NCI-H748 treated with DMSO at 0.1 percent for 48 hours (cell line): ENCODE data around the gene AHDC1.
"Not testable (repeated sequence)": the region's sequence is repeated elsewhere in the genome, so short reads cannot be mapped to it uniquely, and the experiment has no call there.

Source experiments
- DNase-seq: peaks from one replicate; lab custom pipeline; 2025; lab: John Stamatoyannopoulos, UW

Gene AHDC1

DNA sequence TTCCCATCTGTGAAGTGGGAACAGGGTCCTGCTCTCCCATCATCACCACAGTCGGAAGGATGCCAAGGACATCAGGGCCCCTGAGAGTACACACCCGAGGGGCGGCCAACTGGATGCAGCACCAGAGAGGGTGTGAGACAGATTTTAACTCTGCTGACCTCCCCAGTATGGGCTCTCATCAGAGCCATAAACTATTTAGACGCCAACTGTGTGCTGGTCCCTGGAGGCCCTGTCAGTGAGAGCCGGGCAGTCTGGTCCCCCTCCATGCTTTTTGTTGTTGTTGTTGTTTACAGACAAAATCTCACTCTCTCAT is 29.3 kb upstream of the AHDC1 start:
- DNase-seq: no peak

DNA sequence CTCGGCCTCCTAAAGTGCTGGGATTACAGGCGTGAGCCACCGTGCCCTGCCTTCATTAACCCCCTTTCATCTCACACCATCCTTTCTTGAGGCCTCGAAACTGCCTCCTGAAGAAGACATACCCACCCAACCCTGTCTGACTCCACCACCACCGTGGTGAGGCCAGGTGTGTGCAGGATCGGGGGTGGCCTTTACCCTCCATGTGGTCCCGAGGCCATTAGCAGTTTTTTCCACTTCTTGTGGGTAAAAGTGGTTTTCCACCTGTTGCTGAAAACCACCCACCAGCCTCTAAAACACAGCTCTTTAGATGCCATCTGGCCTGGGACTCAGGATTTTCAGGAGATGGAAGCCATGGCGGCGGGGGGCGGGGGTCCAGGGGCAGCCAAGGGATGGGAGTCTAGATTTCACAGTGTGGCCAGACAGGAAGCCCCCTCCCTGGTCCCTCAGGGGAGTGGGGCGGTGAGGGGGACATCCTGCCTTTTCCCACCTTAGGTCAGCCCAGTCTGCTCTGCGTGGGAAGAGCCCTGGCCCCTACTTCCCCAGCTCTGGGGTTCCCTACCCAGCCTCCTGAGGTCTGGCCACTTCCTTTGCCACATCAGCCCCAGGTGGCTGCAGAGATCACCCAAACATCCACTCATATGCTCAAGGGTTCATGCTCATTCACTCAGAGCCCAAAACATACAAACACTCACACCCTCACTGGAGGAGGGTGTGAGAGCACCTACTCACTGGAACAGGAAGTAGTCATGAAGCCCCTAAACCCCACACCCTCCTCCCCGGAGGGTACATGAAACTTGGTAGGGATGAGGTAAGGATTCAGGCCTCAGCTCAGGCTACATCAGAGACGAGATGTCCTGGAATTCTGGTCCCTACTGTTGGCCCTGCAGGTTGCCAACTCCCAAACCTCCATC is 28.7 kb upstream of the AHDC1 start:
- DNase-seq: no peak

DNA sequence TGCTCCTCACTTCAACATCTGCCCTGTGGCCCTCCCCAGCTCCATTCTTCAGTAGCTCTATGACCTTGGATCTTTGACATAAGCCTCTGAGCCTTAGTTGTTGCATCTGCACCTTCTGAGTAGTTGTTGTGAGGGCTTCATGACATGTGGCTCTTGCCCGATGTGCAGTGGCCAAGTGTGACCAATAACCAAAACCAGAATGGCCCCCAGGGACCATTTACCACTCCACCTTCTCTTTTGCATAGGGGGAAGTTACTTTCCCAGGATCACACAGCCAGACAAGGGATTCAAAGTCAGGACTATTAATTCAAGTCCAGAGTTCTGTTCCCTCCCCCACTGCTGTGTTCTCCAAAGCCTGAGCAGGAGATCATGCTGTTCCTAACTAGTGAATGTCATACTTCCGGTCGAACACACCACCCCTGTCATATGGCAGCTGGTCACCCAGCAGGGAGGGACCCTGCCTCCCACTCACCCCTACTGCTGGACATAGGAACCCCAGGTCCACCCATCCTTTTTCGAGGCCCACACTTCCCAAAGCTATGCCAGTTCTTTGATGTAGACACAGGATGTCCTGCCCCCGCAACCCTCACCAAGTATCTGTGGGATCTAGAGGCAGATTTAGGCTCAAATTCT is 27.0 kb upstream of the AHDC1 start:
- no peak for DNase-seq

DNA sequence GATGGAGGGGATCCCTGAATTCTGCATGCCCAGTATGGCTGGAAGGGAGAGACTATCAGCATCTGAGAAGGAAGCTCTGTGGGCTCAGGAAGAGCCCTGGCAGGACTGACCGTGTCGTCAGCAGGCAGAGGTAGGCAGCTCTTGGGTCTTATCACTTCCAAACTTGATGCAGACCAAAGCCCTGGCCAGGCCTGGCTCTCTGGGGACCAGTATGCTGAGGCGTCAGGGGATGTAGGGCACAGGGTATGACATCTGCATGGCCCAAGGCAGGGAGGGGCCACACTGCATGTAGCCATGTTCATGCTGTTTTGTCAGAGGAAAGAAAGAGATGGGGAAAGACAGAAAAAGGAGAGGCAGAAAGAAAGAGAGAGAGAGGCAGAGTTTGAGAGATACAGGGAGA is 24.8 kb upstream of the AHDC1 start:
- no peak for DNase-seq

DNA sequence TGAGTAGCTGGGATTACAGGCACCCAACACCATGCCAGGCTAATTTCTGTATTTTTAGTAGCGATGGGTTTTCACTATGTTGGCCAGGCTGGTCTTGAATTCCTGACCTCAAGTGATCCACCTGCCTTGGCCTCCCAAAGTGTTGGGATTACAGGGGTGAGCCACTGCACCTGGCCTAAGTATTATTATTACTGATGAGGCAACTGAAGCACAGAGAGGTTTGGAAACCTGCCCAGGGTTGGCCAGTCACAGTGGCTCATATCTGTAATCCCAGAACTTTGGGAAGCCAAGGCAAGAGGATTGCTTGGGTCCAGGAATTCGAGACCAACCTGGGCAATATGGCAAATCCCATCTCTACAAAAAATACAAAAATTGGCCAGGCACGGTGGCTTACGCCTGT is 23.8 kb upstream of the AHDC1 start:
- DNase-seq: not testable (repeated sequence)

DNA sequence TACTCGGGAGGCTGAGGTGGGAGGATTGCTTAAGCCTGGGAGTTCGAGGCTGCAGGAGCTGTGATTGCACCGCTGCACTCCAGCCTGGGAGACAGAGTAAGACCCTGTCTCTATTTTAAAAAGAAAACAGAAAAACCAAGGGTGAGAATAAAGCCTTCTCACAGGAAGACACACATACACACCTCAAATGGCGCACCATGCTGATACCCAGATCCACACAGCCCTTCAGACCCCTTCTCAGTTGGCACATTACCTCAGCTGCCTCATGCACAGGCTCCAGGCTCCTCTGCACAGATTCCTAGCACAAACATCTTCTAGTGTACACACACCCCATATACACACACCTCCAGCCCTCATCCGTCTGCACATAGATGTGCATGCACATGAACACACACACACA is 23.1 kb upstream of the AHDC1 start:
- DNase-seq: no peak

DNA sequence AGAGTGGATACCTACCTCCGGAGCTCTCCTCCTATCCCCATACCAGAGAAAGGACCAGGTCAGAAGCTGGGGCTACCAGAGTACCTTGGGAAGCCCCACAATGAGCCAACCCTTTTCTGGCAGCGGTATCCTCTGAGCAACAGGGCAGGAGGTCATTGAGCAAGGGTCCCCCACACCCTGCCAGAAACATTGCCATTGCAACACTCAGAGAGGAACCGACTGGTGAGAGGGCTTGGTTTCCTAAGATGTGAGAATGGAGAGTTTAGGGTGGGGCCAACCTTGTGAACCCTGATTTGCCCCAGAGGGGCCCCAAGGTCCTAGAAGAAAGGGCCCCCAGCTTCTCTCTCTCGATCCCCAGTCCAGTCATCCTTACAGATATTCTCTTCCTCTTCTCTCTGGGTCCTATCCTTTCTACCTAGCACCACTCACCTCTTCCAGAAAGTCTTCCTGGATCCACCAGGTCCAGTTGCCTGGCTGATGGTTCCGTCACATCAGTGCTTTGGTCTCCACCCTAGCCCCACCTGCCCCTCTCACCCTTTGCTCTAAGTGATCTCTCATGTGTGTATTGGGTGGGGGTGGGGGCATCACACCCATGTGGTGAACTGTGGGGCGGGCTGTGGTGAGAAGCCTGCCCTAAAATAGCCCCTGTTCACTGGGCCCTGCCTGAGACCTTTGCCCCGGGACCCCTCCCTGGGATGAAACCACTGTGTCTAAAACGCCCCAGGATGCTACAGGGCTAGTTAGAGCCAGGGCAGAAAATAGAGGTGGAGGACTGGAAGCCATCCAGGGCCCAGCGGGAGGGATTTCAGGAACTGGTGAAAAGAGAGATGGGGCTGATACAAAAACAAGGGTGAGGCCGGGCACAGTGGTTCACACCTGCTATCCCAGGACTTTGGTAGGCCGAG is 22.3 kb upstream of the AHDC1 start:
- DNase-seq: no peak

DNA sequence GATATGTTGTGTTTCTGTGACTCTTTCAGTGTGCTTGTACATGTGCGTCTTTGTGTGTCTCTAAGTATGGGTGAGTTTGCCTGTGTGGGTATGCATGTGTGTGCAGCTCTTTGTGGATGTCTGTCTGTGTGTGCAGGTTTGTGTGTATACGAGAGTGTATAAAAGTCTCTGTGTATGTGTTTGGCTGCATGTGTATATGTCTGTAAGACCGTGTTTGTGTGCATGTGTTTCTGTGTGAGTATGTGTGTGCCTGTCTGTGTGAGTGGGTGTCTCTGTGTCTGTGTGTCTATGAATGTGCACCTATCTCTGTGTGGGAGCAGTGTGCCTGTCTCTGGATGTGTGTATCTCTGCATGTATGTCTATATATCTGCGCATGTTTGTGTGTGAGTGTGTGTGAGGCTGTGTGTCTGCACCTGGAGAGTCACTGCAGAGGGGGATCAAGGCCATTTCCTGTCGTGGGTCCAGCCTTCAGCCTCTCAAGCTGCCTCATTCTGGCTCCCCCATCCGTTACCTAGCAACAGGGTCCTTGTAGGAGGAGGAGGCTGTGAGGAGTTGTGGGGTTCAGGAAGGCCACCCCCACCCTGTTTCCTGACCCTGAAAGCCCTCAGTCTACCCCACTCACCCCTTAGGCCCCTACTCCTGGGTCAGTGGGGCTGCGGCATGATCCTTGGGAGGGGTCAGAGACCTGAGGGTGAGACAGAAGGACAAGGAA is 20.7 kb upstream of the AHDC1 start:
- DNase-seq: no peak

DNA sequence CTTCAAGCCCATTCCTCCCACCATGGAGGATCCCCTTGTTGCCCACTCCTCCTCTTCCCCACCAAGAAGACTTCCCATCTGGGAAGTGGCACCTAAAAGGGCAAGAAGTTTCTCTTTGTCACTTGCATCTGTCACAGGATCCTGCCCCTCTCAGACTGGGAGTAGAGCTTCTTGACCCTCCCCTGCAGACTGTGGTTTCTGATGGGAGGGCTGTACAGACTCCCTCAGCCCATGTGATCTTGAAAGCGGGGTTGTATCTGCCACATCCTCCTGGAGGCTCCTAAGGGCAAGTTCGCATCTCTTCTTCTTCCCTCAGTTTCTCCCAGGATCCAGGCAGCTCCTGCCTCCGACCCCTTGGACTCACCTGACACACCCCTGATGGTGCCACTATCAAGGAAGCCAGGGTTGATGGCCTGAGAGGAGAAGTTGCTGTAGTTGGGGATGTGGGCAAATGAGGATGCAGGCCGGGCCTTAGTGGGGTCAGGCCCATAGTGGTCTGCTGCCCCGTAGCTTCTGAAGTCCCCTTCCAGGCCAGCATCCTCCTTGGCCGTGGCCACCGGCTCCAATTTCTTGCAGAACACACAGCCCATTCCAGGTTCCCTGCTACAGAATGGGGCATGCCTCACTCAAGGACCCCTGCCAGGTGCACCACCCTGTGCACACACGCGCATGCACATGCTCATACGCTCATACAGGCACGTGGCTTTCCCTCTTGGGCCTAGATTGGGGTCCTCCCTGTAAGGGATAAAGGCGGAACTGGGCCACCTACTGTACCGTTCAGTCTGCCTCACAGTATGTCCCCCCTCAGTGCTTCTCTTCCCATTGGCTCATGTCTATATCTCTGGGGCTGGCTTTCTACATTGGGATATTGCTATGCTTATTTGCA is 19.6 kb upstream of the AHDC1 start:
- no peak for DNase-seq

DNA sequence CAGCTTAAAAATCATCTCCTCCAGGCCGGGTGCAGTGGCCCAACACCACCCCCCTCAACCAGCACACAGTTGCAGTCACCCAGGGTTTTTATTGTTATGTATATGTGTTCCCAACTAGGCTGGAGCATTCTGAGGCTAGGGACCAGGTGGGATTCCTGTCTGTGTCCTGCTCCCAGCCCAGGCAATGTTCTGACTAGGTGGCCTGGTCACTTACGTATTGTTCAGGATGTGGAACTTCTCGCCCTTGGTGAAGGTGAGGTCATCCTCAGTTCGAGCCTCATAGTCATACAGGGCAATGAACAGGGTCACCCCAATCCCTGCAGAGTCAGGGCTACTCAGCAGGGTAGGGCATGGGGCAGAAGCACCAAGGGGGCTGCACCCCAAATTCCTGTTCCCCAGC is 18.9 kb upstream of the AHDC1 start:
- DNase-seq: no peak

DNA sequence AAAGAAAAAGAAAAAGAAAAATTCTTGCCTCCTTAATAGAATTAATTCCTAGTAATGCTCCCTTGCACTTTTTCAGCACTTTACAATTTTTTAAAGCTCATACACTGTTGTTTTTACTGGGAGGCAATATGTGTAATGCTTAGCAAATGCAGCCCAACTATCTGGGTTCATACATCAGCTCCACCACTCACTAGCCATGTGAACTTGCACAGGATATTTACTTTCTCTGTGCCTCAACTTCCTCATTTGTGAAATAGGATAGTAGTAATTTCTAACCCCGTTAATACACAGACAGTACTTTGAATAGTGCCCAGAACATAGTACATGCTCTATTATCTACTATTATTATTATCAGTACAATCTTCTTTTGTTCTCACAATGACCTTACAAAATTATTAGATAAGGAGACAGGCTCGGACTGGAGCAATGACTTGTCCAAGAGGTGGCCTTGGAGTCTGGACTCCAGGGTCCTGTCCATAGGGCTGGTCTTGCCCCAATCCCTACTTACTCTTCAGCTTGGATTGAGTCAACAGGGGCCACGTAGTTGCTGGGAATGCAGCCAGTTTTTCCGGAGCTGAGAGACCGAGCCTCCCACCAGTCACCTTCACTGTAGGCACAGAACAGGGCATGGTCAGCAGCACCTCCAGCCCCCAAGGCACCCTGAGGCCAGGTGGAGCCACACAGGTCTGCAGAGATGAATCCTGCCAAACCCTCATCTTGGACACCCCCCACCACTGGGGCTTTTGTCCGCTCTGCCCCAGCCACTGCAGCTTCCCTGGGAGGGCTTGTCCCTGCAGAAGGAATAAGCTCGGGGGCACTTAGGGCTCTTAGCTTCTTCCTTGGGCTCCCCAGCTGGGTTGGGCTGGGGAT is 17.3 kb upstream of the AHDC1 start:
- DNase-seq: no peak

DNA sequence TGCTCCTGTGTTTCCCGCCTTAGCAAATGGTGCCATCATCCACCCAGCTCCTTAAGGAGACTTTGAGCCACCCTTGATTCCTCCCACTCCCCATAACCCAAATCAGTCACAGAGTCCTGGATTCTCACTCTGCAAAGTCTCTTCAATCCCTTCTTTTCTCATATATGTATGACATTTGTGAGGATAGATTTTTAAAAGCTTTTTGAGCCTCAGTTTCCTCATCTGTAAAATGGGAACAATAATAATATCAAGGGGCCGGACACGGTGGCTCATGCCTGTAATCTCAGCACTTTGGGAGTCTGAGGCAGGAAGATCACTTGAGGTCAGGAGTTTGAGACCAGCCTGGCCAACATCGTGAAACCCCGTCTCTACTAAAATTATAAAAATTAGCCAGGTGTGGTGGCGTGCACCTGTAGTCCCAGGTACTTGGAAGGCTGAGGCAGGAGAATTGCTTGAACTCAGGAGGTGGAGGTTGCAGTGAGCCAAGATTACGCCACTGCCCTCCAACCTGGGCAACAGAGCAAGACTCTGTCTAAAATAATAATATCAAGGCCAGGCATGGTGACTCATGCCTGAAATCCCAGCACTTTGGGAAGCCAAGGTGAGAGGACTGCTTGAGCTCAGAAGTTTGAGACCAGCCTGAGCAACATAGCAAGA is 16.0 kb upstream of the AHDC1 start:
- DNase-seq: not testable (repeated sequence)

DNA sequence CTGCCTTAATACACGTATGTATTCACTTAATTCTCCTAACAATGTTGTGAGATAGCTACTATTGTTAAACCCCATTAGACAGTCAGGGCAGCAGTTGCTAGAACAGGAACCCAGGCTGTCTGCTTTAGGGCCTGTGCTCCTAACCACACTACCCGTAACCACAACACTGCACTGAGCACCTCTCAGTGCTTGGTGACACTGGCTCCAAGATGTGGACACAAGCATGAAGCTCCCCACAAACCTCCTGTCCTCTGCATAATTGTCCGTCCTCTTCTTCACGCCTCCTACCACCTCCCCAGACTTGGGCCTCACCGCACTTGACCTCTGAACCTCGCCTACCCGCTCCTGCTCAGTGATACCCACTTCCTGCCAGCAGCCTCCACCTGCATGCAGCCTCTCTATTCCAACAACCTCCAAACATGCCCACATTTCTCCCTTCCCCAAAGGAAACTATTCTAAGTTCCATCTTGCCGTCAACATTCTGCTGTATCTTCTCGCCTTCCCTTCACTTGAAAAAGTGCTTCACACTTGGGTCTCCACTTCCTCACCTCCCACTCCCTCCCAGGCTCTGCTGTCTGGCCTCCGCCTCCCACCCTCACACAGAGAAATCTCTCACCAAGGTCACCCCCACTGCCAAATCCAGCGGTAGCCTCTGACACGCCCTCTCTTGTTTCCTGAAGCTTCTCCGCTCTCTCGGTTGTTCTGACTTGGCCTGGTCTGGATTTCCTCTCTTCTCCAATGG is 14.6 kb upstream of the AHDC1 start:
- DNase-seq: no peak

DNA sequence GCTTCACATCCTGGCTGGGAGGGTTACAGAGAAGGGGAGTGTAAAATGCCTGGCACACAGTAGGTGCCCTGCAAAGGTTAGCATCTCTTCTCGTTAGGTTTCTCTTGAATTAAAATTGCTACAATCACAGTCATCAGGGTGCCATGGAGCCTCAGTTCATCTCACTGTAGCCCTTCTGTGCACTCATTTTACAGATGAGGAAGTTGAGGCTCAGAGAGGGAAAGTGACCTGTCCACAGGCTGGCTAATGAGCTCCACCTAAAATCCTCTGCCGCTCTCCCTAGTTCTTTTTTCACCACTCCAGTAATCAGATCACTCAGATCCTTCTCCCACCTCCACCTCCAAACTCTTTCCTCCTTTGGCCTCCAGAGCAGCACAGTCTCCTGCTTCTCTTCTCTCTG is 13.5 kb upstream of the AHDC1 start:
- DNase-seq: no peak

DNA sequence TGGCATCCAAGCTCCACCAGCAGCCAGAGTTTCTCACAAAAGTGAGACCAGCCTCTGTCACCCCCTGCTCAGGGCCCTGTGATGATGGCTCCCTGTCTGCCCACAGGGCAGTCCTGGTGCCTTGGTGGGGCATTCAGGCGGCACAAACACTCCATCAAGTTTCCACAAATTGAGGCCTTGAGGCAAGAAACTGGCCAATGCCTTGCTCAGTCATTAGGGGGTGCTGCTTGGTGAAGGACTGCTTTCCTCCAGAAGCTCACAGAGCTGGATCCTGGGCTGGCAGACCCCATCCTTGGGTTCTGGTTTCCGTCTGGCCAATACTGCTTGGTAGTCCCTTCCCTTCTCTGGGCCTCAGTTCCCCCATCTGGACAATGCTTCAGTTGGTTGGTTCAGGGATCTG is 12.5 kb upstream of the AHDC1 start:
- no peak for DNase-seq

DNA sequence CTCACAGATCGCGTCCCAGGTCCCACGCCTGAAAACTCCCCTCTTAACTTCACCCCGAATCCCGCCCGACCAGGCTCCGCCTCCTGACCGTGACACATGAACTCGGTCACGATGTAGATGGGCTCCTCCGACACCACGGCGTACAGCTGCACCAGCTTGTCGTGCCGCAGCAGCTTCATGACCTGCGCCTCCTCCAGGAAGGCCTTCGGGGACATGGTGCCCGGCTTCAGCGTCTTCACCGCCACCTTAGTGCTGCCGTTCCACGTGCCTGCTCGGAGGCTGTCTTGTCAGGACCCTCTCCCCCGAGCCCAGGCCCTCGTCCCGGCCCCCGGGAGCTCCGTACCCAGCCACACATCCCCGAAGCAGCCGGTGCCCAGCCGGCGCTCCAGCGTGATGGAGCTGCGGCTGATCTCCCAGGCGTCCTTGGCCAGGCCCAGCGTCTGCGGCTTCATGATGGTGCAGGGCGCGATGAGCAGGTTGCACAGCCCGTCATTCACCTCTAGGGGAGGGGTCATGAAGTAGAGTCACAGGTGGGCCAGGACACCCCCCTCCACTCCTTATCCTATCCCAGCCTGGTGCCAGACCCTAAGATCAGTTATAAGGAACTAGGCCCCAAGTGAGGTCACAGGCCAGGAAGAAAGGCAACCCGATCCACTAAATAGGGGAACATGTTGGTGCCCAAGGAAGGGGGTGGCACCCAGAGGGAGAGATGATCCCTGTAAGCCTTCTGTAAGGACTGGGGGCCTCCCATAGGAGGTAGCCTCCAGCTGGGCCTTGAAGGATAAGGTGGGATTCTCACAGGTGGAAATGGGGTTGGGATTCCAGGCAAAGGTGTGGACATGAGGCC is 11.6 kb upstream of the AHDC1 start:
- no peak for DNase-seq

DNA sequence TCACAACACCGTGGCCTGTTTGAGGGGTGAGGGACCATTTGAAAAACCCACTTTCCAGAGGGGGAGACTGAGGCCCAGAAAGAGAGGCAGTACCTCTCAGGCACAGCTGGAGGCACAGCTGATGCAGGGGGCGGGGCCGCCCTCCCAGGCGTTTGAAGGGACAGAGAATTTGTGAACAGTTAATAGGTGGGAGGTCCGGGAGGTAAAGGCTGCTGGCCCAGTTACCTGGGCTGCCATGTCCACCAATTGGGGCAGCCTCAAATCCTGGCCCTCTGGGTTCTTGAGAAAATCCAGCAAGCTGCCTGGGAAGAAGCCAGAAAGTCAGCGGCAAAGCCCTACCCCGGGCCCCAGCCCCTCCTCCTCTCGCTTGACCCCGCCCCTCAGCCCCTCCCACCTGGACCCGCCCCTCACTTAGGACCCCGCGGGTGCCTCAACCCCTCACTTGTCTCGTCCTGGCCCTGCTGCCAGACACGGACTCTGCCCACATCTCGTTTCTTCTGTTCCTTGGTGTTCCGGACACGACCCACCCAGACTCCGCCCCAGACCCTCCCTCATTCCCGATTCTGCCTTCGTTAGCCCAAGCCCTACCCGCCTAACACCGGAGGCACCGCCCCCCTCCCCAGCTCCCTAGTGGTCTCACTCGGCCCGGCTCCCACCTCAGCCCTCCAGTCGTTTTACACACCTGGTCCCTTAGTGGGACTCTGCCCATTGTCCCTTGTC is 10.8 kb upstream of the AHDC1 start:
- no peak for DNase-seq
